Endothelial cell of umbilical vein (primary cell): Measurements from ENCODE around the gene VASH2.

Experiments used
- EZH2 ChIP-seq: IDR thresholded peaks from 2 replicates; pipeline ENCODE4 v1.6.1; 2012; ENCODE audit warnings: borderline replicate concordance, low read depth, mild to moderate bottlenecking, moderate library complexity, low read length, inconsistent platforms; ENCODE audit not compliant: severe bottlenecking
- FOS ChIP-seq: IDR thresholded peaks from 2 replicates; pipeline ENCODE4 v1.6.1; 2011; ENCODE audit warnings: mild to moderate bottlenecking, low read length, moderate library complexity, borderline replicate concordance; ENCODE audit not compliant: insufficient read depth
- JUN ChIP-seq: IDR thresholded peaks from 2 replicates; pipeline ENCODE4 v1.6.1; 2011; ENCODE audit warnings: borderline replicate concordance, low read depth; ENCODE audit not compliant: insufficient read length, insufficient read depth
- MAX ChIP-seq: IDR thresholded peaks from 2 replicates; pipeline ENCODE4 v1.6.1; 2011; ENCODE audit not compliant: insufficient read depth, insufficient read length
- MYC ChIP-seq: IDR thresholded peaks from one replicate; pipeline ENCODE4 v1.6.1; 2011; ENCODE audit warnings: mild to moderate bottlenecking, low read depth, low read length
- POLR2A ChIP-seq: IDR thresholded peaks from 2 replicates; pipeline ENCODE4 v1.6.1; 2012; ENCODE audit warnings: low read depth, mild to moderate bottlenecking, control low read depth, low read length
- POLR2AphosphoS5 ChIP-seq: IDR thresholded peaks from 2 replicates; pipeline ENCODE4 v1.6.1; 2012; ENCODE audit warnings: low read depth, mild to moderate bottlenecking, control low read depth, low read length, moderate library complexity; ENCODE audit not compliant: insufficient read depth
- TF ChIP-seq, protein P1 (sequence below), 2 donors: IDR thresholded peaks; 1 replicate in 1 of 2; 2 replicates in 1 of 2; pipeline ENCODE4 v1.5.1; 2011; ENCODE audit warnings: low read length in 2 of 2, mild to moderate bottlenecking in 2 of 2, moderate library complexity in 2 of 2, control low read depth in 1 of 2, inconsistent platforms in 1 of 2, low read depth in 1 of 2; ENCODE audit not compliant: insufficient read depth in 1 of 2; ENCODE audit errors: extremely low read depth in 1 of 2

DNA sequence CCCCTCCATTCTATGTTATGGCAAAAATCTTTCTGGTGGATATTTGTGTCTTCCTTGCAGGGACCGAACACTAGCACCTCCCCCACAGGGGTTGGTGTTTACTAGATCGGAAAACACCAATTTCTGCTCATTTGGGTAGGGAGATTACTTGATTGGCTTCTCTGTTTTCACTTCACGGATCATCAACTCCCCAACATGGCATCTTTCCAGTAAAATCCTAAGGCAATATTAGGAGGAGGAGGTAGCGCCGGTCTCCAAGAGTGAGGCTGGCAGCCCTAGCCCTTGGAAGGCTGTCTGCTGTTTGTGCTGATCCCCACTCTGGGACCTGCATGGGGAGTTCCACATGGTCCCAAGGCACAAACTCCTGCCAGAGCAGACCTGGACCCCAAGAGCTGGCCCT is 12.2 kb downstream of the VASH2 start:
- TF ChIP-seq, protein P1, sequence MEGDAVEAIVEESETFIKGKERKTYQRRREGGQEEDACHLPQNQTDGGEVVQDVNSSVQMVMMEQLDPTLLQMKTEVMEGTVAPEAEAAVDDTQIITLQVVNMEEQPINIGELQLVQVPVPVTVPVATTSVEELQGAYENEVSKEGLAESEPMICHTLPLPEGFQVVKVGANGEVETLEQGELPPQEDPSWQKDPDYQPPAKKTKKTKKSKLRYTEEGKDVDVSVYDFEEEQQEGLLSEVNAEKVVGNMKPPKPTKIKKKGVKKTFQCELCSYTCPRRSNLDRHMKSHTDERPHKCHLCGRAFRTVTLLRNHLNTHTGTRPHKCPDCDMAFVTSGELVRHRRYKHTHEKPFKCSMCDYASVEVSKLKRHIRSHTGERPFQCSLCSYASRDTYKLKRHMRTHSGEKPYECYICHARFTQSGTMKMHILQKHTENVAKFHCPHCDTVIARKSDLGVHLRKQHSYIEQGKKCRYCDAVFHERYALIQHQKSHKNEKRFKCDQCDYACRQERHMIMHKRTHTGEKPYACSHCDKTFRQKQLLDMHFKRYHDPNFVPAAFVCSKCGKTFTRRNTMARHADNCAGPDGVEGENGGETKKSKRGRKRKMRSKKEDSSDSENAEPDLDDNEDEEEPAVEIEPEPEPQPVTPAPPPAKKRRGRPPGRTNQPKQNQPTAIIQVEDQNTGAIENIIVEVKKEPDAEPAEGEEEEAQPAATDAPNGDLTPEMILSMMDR (IDR thresholded peaks at IDR 0.05; ENCODE audit: extremely low read depth in 1 of 2, insufficient read depth in 1 of 2, low read depth in 1 of 2, low read length in 2 of 2): no peak
- TF ChIP-seq POLR2A: no peak
- TF ChIP-seq EZH2: no peak
- no peak for TF ChIP-seq POLR2AphosphoS5
- no peak for TF ChIP-seq MAX
- no peak for TF ChIP-seq FOS
- TF ChIP-seq JUN: no peak
- TF ChIP-seq MYC: no peak
